Astrocyte of the spinal cord (primary cell): ENCODE measurements around the gene IRS1.

Source experiments
- DNase-seq: peaks from one replicate; pipeline ENCODE4 v3.0.0; 2011; ENCODE audit warnings: low read depth, low spot score
- H3K4me3 ChIP-seq: 2 replicates; pipeline ENCODE4 v1.5.1; 2011; ENCODE audit warnings: low read depth, mild to moderate bottlenecking, low read length, moderate library complexity
- CTCF ChIP-seq: IDR thresholded peaks from 2 replicates; pipeline ENCODE4 v1.5.1; 2012; ENCODE audit warnings: low read depth, mild to moderate bottlenecking, low read length, inconsistent platforms
- in situ Hi-C: cut with HindIII; loops from 2 replicates; pipeline ENCODE4 v1.10.0; 2017; ENCODE audit warnings: low sequenced_read_pairs

Gene IRS1

GRCh38 chr2:226721541-226721940 is 78.1 kb downstream of the IRS1 start:
- H3K4me3 ChIP-seq = no peak overlapping the region
- no peak for TF ChIP-seq CTCF
- in situ Hi-C loops = no loop called here
- DNase-seq = no peak

- in situ Hi-C loops = no loop called here
- DNase-seq = no peak
- H3K4me3 ChIP-seq = no peak overlapping the region
- no peak for TF ChIP-seq CTCF
Measured at GRCh38 chr2:226720948-226721347, 78.7 kb downstream of the IRS1 start.

- DNase-seq = no peak
- no peak overlapping the region for H3K4me3 ChIP-seq
- TF ChIP-seq CTCF = no peak
- in situ Hi-C loops = no loop called here
Measured at GRCh38 chr2:226717719-226718118, 81.9 kb downstream of the IRS1 start.

- no peak for DNase-seq
- in situ Hi-C loops = no loop called here
Measured at GRCh38 chr2:226716126-226716525, 83.5 kb downstream of the IRS1 start.

GRCh38 chr2:226715347-226715990 is 84.2 kb downstream of the IRS1 start:
- in situ Hi-C loops = no loop called here
- no peak for TF ChIP-seq CTCF
- no peak for DNase-seq
- H3K4me3 ChIP-seq = no peak overlapping the region

More at GRCh38 chr2:226716126-226716525, 83.5 kb downstream of the IRS1 start:
- no peak overlapping the region for H3K4me3 ChIP-seq
- no peak for TF ChIP-seq CTCF

GRCh38 chr2:226712941-226713340 is 86.7 kb downstream of the IRS1 start:
- in situ Hi-C loops = no loop called here
- no peak overlapping the region for H3K4me3 ChIP-seq
- TF ChIP-seq CTCF = no peak
- no peak for DNase-seq
